Memory B cell (primary cell): ENCODE results near the gene ATP9B.
A peak's percentile ranks its signal among the peaks of the same experiment; 100 is the strongest.

Experiments
- ATAC-seq: fragments of 150-1000 bp; cut with Tn5 transposase; 2 replicates; pipeline ENCODE4 v1.10.0; 2021; ENCODE audit warnings: low read depth, mild to moderate bottlenecking, moderate library complexity
- DNase-seq, 2 donors: peaks; one replicate each; pipeline ENCODE4 v3.0.0; 2022; ENCODE audit warnings: low spot score in 2 of 2
- H3K27ac Mint-ChIP-seq: one replicate; pipeline ENCODE4 v1.8.0; 2022; ENCODE audit warnings: mild to moderate bottlenecking, moderate library complexity, mixed read lengths
- H3K27me3 Mint-ChIP-seq: one replicate; pipeline ENCODE4 v1.8.0; 2022; ENCODE audit warnings: mixed read lengths
- H3K36me3 Mint-ChIP-seq: one replicate; pipeline ENCODE4 v1.8.0; 2022; ENCODE audit warnings: mild to moderate bottlenecking, mixed read lengths
- H3K4me1 Mint-ChIP-seq: one replicate; pipeline ENCODE4 v1.8.0; 2022; ENCODE audit warnings: mixed read lengths
- H3K4me3 Mint-ChIP-seq: one replicate; pipeline ENCODE4 v1.8.0; 2022; ENCODE audit warnings: mild to moderate bottlenecking, moderate library complexity, mixed read lengths
- H3K9me3 Mint-ChIP-seq: one replicate; pipeline ENCODE4 v1.8.0; 2022; ENCODE audit warnings: mixed read lengths

The ATP9B gene

GRCh38 chr18:79422022-79422782, 353.0 kb downstream of the ATP9B start:
- peak overlapping the region; percentile 46 for H3K4me3 Mint-ChIP-seq
- no peaks in the 10 kb centered on the region for H3K9me3 Mint-ChIP-seq
- peak overlapping the region; percentile 82 for H3K27ac Mint-ChIP-seq
- H3K36me3 Mint-ChIP-seq, result peaks cover 25% of the 10 kb centered on the region
- peak; percentile 46 for ATAC-seq
- no peaks in the 10 kb centered on the region for H3K27me3 Mint-ChIP-seq
- peaks cover 27% of the 10 kb centered on the region for H3K4me1 Mint-ChIP-seq
- no peak for DNase-seq

GRCh38 chr18:79422783-79423165, 353.6 kb downstream of the ATP9B start:
- H3K36me3 Mint-ChIP-seq, result peaks cover 25% of the 10 kb centered on the region
- H3K27ac Mint-ChIP-seq, result no peak overlapping the region
- no peaks in the 10 kb centered on the region for H3K9me3 Mint-ChIP-seq

GRCh38 chr18:79423211-79424007, 354.2 kb downstream of the ATP9B start:
- H3K36me3 Mint-ChIP-seq, result peaks cover 25% of the 10 kb centered on the region
- H3K9me3 Mint-ChIP-seq, result no peaks in the 10 kb centered on the region
- H3K4me1 Mint-ChIP-seq, result peaks cover 30% of the 10 kb centered on the region
- H3K27ac Mint-ChIP-seq, result peak overlapping the region; percentile 35
- H3K27me3 Mint-ChIP-seq, result no peaks in the 10 kb centered on the region
- H3K4me3 Mint-ChIP-seq, result no peak overlapping the region
- DNase-seq (no peak), ATAC-seq (no peak)

More at GRCh38 chr18:79422783-79423165, 353.6 kb downstream of the ATP9B start:
- DNase-seq, result no peak
- no peak for ATAC-seq
- Mint-ChIP-seq H3K4me3 (no peak overlapping the region), H3K4me1 (peaks cover 27% of the 10 kb centered on the region), H3K27me3 (no peaks in the 10 kb centered on the region)

GRCh38 chr18:79424008-79424565, 354.9 kb downstream of the ATP9B start:
- Mint-ChIP-seq H3K9me3 (no peaks in the 10 kb centered on the region), H3K4me1 (peaks cover 30% of the 10 kb centered on the region), H3K36me3 (peaks cover 25% of the 10 kb centered on the region), H3K27me3 (no peaks in the 10 kb centered on the region), H3K27ac (peak overlapping the region; percentile 88), H3K4me3 (no peak overlapping the region)
- ATAC-seq (no peak), DNase-seq (no peak)

GRCh38 chr18:79424880-79425568, 355.8 kb downstream of the ATP9B start:
- H3K36me3 Mint-ChIP-seq, result peaks cover 21% of the 10 kb centered on the region
- DNase-seq, result no peak
- H3K9me3 Mint-ChIP-seq, result no peaks in the 10 kb centered on the region
- H3K27me3 Mint-ChIP-seq, result no peaks in the 10 kb centered on the region
- H3K4me3 Mint-ChIP-seq, result no peak overlapping the region
- peak overlapping the region; percentile 88 for H3K27ac Mint-ChIP-seq
- ATAC-seq, result no peak
- peaks cover 29% of the 10 kb centered on the region for H3K4me1 Mint-ChIP-seq

GRCh38 chr18:79425569-79425886, 356.3 kb downstream of the ATP9B start:
- DNase-seq (no peak), ATAC-seq (no peak)
- no peaks in the 10 kb centered on the region for H3K27me3 Mint-ChIP-seq
- no peaks in the 10 kb centered on the region for H3K9me3 Mint-ChIP-seq
- peaks cover 16% of the 10 kb centered on the region for H3K36me3 Mint-ChIP-seq
- H3K4me3 Mint-ChIP-seq, result no peak overlapping the region
- peak overlapping the region; percentile 88 for H3K27ac Mint-ChIP-seq
- peaks cover 24% of the 10 kb centered on the region for H3K4me1 Mint-ChIP-seq

GRCh38 chr18:79426376-79427300, 357.4 kb downstream of the ATP9B start:
- peaks cover 18% of the 10 kb centered on the region for H3K36me3 Mint-ChIP-seq
- no peaks in the 10 kb centered on the region for H3K27me3 Mint-ChIP-seq
- H3K9me3 Mint-ChIP-seq, result no peaks in the 10 kb centered on the region
- H3K4me1 Mint-ChIP-seq, result peaks cover 26% of the 10 kb centered on the region
- no peak for DNase-seq
- H3K27ac Mint-ChIP-seq, result no peak overlapping the region
- ATAC-seq, result no peak
- no peak overlapping the region for H3K4me3 Mint-ChIP-seq

GRCh38 chr18:79427368-79428225, 358.4 kb downstream of the ATP9B start:
- peaks cover 22% of the 10 kb centered on the region for H3K4me1 Mint-ChIP-seq

More at GRCh38 chr18:79427368-79428225, 358.4 kb downstream of the ATP9B start:
- Mint-ChIP-seq H3K4me3 (no peak overlapping the region), H3K27me3 (no peaks in the 10 kb centered on the region), H3K9me3 (no peaks in the 10 kb centered on the region), H3K27ac (no peak overlapping the region), H3K36me3 (peaks cover 15% of the 10 kb centered on the region)
- no peak for ATAC-seq
- DNase-seq, result no peak
